Panc1 (cell line): ENCODE measurements around the gene WDR5B. TPM values are rescaled to one million over a fixed set of nuclear protein-coding genes. Genes with fewer than 3 reads are reported as not detected.

Experiments
- ATAC-seq: fragments of 200-7000 bp; cut with Tn5 transposase; 2 replicates; pipeline ENCODE4 v1.9.1; 2020; ENCODE audit warnings: mild to moderate bottlenecking, moderate library complexity
- BruUV-seq: library from RNA; stranded (reverse); fragments of 400-500 nt; replicated peaks from 2 replicates; lab custom pipeline; 2021; lab: Mats Ljungman, UMichigan
- CTCF ChIA-PET: fragments of 300-600 bp; sonication (Branson Sonifier 250); formaldehyde crosslinking; loops from one replicate; lab custom pipeline; 2022; ENCODE audit warnings: antibody characterized with exemption; lab: Charles Lee
- POLR2A ChIA-PET: fragments of 300-600 bp; sonication (Branson Sonifier 250); formaldehyde crosslinking; loops from one replicate; lab custom pipeline; 2022; ENCODE audit warnings: antibody characterized with exemption; lab: Charles Lee
- DNase-seq: peaks from one replicate; pipeline ENCODE4 v3.0.0-alpha.2; 2010; ENCODE audit warnings: low read depth, low spot score
- H3K27ac ChIP-seq: 2 replicates; pipeline ENCODE4 v1.5.1; 2011; ENCODE audit warnings: mild to moderate bottlenecking, low read length, inconsistent platforms
- H3K27me3 ChIP-seq: fragments of 200-500 bp; sonication (Bioruptor generic); 2 replicates; pipeline ENCODE4 v1.6.0; 2014; ENCODE audit warnings: low read length, inconsistent platforms; ENCODE audit not compliant: control insufficient read depth, insufficient read depth
- H3K36me3 ChIP-seq: fragments of 200-500 bp; sonication (Bioruptor generic); 2 replicates; pipeline ENCODE4 v1.5.1; 2014; ENCODE audit warnings: inconsistent platforms, mild to moderate bottlenecking, low read length, moderate library complexity; ENCODE audit not compliant: control insufficient read depth, insufficient read depth
- H3K4me1 ChIP-seq: 2 replicates; pipeline ENCODE4 v1.5.1; 2011; ENCODE audit warnings: inconsistent platforms, mild to moderate bottlenecking, low read length, moderate library complexity; ENCODE audit not compliant: control insufficient read depth, insufficient read depth
- H3K4me3 ChIP-seq, 2 experiments: 2 replicates each; pipeline ENCODE4 v1.5.1; 2011 to 2012; ENCODE audit warnings: low read depth in 2 of 2, low read length in 2 of 2, mild to moderate bottlenecking in 2 of 2, inconsistent platforms in 1 of 2, moderate library complexity in 1 of 2
- H3K9me3 ChIP-seq: fragments of 200-500 bp; sonication (Bioruptor generic); 2 replicates; pipeline ENCODE4 v1.5.1; 2014; ENCODE audit warnings: low read depth, mild to moderate bottlenecking, inconsistent platforms, low read length, moderate library complexity; ENCODE audit not compliant: control insufficient read depth, insufficient read depth
- CTCF ChIP-seq: fragments of 450-650 bp; IDR thresholded peaks from 2 replicates; pipeline ENCODE4 v1.5.1; 2017; ENCODE audit warnings: mild to moderate bottlenecking
- POLR2AphosphoS5 ChIP-seq: IDR thresholded peaks from 2 replicates; pipeline ENCODE4 v1.6.1; 2012; ENCODE audit warnings: mild to moderate bottlenecking, low read depth, low read length, moderate library complexity
- SIN3A ChIP-seq: IDR thresholded peaks from 2 replicates; pipeline ENCODE4 v1.6.1; 2012; ENCODE audit warnings: low read depth, mild to moderate bottlenecking, low read length, moderate library complexity, borderline replicate concordance; ENCODE audit not compliant: insufficient read depth
- TCF7L2 ChIP-seq: IDR thresholded peaks from 2 replicates; pipeline ENCODE4 v1.6.1; 2011; ENCODE audit warnings: mild to moderate bottlenecking, low read depth, low read length, inconsistent platforms
- in situ Hi-C: cut with HindIII; loops from 2 replicates; pipeline ENCODE4 v1.10.0; 2016; ENCODE audit warnings: low sequenced_read_pairs, low pct_unique_long_range_greater_than_20kb
- intact Hi-C: fragments of 100-400 bp; cut with micrococcal nuclease; formaldehyde crosslinking; loops from one replicate; pipeline ENCODE4 v1.10.0; 2022; ENCODE audit not compliant: unreplicated experiment
- total RNA-seq: library from RNA; stranded (reverse); gene quantifications from one replicate; pipeline ENCODE4 v1.2.1, GENCODE V29; 2021; ENCODE audit not compliant: unreplicated experiment
- TF ChIP-seq, protein P1 (sequence below), 2 experiments: IDR thresholded peaks; 2 replicates each; pipeline ENCODE4 v1.6.1; 2011 to 2012; ENCODE audit warnings: low read depth in 2 of 2, control low read depth in 1 of 2, low read length in 1 of 2, mild to moderate bottlenecking in 1 of 2, moderate library complexity in 1 of 2; ENCODE audit not compliant: insufficient read depth in 1 of 2

WDR5B gene
- total RNA-seq, 1 experiment from 2014 or later, result 5.5 TPM

DNA sequence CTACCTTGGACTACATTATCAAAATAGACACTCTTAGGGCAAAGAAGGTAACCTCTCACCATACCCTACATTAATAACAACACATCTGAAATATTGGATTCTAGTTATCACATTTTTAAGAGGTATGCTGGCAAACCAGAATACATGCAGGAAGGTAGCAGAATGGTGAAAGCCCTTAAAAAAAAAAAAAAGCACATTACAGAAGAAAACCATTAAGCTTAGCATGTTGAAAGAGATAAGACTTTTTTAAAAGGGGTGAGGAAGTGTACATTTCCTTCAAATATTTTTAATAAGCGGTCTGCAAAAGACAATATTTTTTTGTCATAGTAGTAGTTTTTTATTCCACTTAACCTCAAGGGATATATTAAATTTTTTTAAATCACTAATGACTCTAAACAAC lies 46.5 kb upstream of the WDR5B start:
- Histone ChIP-seq H3K36me3 (peaks cover 47% of the 10 kb centered on the region), H3K4me3 (no peak overlapping the region), H3K9me3 (no peaks in the 10 kb centered on the region), H3K4me1 (no peaks in the 10 kb centered on the region), H3K27me3 (no peaks in the 10 kb centered on the region), H3K27ac (no peak overlapping the region)
- ATAC-seq (no peak), DNase-seq (no peak)
- TF ChIP-seq SIN3A, result no peak
- ChIA-PET CTCF (no interaction called here), POLR2A (no interaction called here)
- in situ Hi-C loops (no loop called here), intact Hi-C loops (no loop called here)
- no TSS peak for BruUV-seq

- H3K27me3 ChIP-seq, result no peaks in the 10 kb centered on the region
- BruUV-seq, result no TSS peak
- POLR2A ChIA-PET, result no interaction called here
- in situ Hi-C loops (no loop called here), intact Hi-C loops (no loop called here)
- H3K36me3 ChIP-seq, result peaks cover 51% of the 10 kb centered on the region
- TF ChIP-seq CTCF, result no peak
- no peak for TF ChIP-seq POLR2AphosphoS5
- no peak for TF ChIP-seq SIN3A
- no peak for TF ChIP-seq TCF7L2
- TF ChIP-seq, protein P1, sequence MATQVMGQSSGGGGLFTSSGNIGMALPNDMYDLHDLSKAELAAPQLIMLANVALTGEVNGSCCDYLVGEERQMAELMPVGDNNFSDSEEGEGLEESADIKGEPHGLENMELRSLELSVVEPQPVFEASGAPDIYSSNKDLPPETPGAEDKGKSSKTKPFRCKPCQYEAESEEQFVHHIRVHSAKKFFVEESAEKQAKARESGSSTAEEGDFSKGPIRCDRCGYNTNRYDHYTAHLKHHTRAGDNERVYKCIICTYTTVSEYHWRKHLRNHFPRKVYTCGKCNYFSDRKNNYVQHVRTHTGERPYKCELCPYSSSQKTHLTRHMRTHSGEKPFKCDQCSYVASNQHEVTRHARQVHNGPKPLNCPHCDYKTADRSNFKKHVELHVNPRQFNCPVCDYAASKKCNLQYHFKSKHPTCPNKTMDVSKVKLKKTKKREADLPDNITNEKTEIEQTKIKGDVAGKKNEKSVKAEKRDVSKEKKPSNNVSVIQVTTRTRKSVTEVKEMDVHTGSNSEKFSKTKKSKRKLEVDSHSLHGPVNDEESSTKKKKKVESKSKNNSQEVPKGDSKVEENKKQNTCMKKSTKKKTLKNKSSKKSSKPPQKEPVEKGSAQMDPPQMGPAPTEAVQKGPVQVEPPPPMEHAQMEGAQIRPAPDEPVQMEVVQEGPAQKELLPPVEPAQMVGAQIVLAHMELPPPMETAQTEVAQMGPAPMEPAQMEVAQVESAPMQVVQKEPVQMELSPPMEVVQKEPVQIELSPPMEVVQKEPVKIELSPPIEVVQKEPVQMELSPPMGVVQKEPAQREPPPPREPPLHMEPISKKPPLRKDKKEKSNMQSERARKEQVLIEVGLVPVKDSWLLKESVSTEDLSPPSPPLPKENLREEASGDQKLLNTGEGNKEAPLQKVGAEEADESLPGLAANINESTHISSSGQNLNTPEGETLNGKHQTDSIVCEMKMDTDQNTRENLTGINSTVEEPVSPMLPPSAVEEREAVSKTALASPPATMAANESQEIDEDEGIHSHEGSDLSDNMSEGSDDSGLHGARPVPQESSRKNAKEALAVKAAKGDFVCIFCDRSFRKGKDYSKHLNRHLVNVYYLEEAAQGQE (IDR thresholded peaks at IDR 0.05; ENCODE audit: insufficient read depth in 1 of 2, low read depth in 2 of 2, low read length in 1 of 2), result no peak
- CTCF ChIA-PET, result no interaction called here
- no peaks in the 10 kb centered on the region for H3K9me3 ChIP-seq
- H3K4me1 ChIP-seq, result no peaks in the 10 kb centered on the region
- no peak overlapping the region for H3K27ac ChIP-seq
- ATAC-seq, result no peak
- H3K4me3 ChIP-seq, result no peak overlapping the region
- no peak for DNase-seq
Observed at GRCh38 chr3:122461806-122462205, 45.9 kb upstream of the WDR5B start.

DNA sequence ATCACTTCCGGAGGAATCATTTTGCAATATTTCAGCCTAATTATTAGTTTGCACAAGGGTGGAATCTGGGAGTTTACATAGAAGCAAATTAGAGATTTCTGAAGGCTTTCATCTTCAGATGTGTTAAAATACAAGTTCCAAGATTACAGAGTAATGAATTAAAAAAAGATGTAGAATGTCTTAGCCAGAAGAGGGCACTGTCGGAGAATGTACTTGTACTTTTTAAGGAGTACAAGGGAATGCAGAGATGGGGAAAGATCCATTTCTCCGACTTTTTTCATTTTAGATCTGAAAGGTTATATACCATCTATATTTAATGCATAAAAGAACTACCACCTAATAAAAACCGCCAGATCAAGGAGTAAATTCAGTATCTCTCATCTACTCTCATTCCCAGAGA lies 43.1 kb upstream of the WDR5B start:
- no peaks in the 10 kb centered on the region for H3K9me3 ChIP-seq
- intact Hi-C loops (loop anchor here (2.0 kb wide), 1 partner anchor 220 kb away; no protein-coding TSS in a partner anchor), in situ Hi-C loops (no loop called here)
- peaks cover 54% of the 10 kb centered on the region for H3K36me3 ChIP-seq
- ChIA-PET CTCF (no interaction called here), POLR2A (no interaction called here)
- no peaks in the 10 kb centered on the region for H3K4me1 ChIP-seq
- ATAC-seq (peak; percentile 65; the same call in 1 of the 2 replicates), DNase-seq (no peak)
- H3K27me3 ChIP-seq, result no peaks in the 10 kb centered on the region
- no peak for TF ChIP-seq POLR2AphosphoS5
- no peak for TF ChIP-seq TCF7L2
- peak; percentile 65; the same call in 1 of the 2 replicates for TF ChIP-seq CTCF
- TF ChIP-seq SIN3A, result no peak
- TF ChIP-seq, protein P1 (IDR thresholded peaks at IDR 0.05; ENCODE audit: insufficient read depth in 1 of 2, low read depth in 2 of 2, low read length in 1 of 2), result no peak
- H3K4me3 ChIP-seq, result no peak overlapping the region
- H3K27ac ChIP-seq, result no peak overlapping the region
- BruUV-seq, result no TSS peak
